VCaP (cell line): Measurements from ENCODE around the gene PPP4C.

Experiments used
- H3K27ac ChIP-seq: fragments of 450-650 bp; 2 replicates; pipeline ENCODE4 v1.5.1; 2017
- CTCF ChIP-seq: fragments of 450-650 bp; conservative IDR thresholded peaks from 2 replicates; pipeline ENCODE4 v1.5.1; 2017; ENCODE audit warnings: mild to moderate bottlenecking, moderate library complexity

Gene PPP4C

GRCh38 chr16:30096862-30097563 is 21.2 kb downstream of the PPP4C start:
- peak overlapping the region; percentile 73 for H3K27ac ChIP-seq

DNA sequence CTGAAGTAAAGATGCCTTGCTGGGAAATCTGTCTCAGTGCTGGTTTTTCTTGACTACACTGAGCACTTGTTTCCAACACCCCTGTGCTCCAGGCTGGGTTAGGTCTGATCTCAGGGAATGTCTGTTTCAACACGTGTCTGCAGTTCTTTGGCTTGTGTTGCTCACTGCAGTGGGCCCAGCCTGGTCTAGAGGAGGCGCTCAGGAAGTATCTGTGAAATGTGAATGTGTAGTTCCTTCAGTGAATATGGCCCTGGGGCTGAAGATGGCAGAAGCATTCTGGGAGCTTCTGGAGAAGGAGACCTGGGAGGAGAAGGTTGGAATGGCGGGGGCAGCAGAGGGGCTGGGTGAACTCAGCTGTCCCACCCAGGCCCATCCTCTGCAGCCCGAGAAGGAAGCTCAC is 28.3 kb downstream of the PPP4C start:
- H3K27ac ChIP-seq: no peak overlapping the region
- no peak for TF ChIP-seq CTCF

More at GRCh38 chr16:30096862-30097563, 21.2 kb downstream of the PPP4C start:
- TF ChIP-seq CTCF: no peak

- H3K27ac ChIP-seq: no peak overlapping the region
- no peak for TF ChIP-seq CTCF
Measured at GRCh38 chr16:30104492-30104891, 28.7 kb downstream of the PPP4C start.

GRCh38 chr16:30108059-30108850 is 32.5 kb downstream of the PPP4C start:
- TF ChIP-seq CTCF: no peak
- H3K27ac ChIP-seq: no peak overlapping the region

- no peak for TF ChIP-seq CTCF
- H3K27ac ChIP-seq: no peak overlapping the region
Measured at GRCh38 chr16:30110661-30111060, 34.9 kb downstream of the PPP4C start.

DNA sequence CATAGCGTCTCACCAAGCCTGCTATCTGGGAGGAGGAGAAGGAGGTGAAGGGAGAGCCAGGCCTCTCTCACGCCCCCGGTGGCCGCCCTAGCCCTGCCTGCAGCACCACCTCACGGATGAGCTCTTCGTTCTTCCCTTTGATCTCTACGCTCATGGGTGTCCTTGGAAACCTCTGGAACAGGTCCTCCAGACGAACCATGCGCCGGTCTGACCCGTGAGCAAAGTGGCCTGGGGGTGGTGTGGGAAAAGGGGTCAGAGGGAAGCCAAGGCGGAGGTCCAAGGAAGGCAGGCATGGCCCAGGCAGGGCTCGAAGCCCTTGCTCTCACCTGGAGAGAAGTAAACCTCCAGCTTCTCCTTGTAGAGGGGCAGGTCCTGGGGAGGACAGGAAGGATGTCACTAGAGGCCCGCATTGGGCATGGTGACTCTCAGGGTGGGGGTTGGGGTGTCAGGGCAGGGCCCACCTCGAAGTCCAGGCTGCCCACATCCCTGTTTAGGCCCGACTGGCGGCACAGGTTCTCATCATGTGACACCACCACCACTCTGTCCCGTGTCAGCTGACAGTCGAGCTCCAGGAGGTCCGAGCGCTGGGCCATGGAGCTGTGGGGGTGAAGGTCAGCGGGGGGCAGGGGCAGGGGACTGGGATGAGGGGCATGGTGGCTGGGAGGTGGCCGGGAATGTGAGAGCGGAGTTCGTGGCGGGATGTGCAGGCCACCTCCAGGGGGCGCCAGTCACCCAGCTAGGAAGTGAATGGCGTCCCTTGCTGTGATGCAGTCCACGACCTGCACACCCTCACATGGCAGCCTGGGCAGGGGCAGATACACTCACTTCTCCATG is 36.6 kb downstream of the PPP4C start:
- TF ChIP-seq CTCF: peak; percentile 47
- no peak overlapping the region for H3K27ac ChIP-seq

- H3K27ac ChIP-seq: no peak within 1 kb of the TSS
- 0 out of 2 replicates have a peak, but pooled peaks have one; percentile 4 for TF ChIP-seq CTCF
Measured at GRCh38 chr16:30113031-30113710, 37.4 kb downstream of the PPP4C start, which contains the start of gene GDPD3. TSS of gene GDPD3 (minus strand) at chr16:30113537. CDS start at chr16:30113478, 59 bp downstream.
